ENCODE data around the gene ITSN1. TPM values are rescaled to one million over a fixed set of nuclear protein-coding genes. Genes with fewer than 3 reads are reported as not detected.

Gene ITSN1
- total RNA-seq: 42.5 TPM
- polyA plus RNA-seq (ENCODE audit: insufficient read depth, low read depth, low replicate concordance): 8.1 TPM
- long read RNA-seq, donor 1: 0 reads
- long read RNA-seq, donor 2, partial matches to known transcripts: 293 of 816 reads
- long read RNA-seq, donor 2, other reads (novel, unspliced or antisense): 521 of 816 reads
- long read RNA-seq, donor 3, full-length matches to known transcripts: 2 of 2 reads
- long read RNA-seq, donor 3, partial matches to known transcripts: 0 of 2 reads
- long read RNA-seq, donor 3, other reads (novel, unspliced or antisense): 0 of 2 reads
- long read RNA-seq, donor 4, full-length matches to known transcripts: 2 of 634 reads
- long read RNA-seq, donor 4, partial matches to known transcripts: 618 of 634 reads
- long read RNA-seq, donor 4, other reads (novel, unspliced or antisense): 14 of 634 reads
- long read RNA-seq, donor 5: 0 reads
- long read RNA-seq, donor 6, partial matches to known transcripts: 1,298 of 2,412 reads
- long read RNA-seq, donor 6, other reads (novel, unspliced or antisense): 1,114 of 2,412 reads
- long read RNA-seq, donor 7, full-length matches to known transcripts: 1 of 24 reads
- long read RNA-seq, donor 7, partial matches to known transcripts: 15 of 24 reads
- long read RNA-seq, donor 7, other reads (novel, unspliced or antisense): 8 of 24 reads
- long read RNA-seq, donor 8, partial matches to known transcripts: 0 of 1 reads
- long read RNA-seq, donor 8, other reads (novel, unspliced or antisense): 0 of 1 reads
- long read RNA-seq, donor 9: 0 reads
- long read RNA-seq, donor 10, partial matches to known transcripts: 0 of 2 reads
- long read RNA-seq, donor 10, other reads (novel, unspliced or antisense): 0 of 2 reads

- no peak for TF ChIP-seq CTCF (IDR thresholded peaks at IDR 0.05; ENCODE audit: borderline replicate concordance, extremely low read depth, insufficient read depth)
- H3K4me3 ChIP-seq (ENCODE audit: low read length in 3 of 3): peak within 1 kb of the TSS; percentile 80 to 91 (median 88)
- no peaks in the 10 kb centered on the region for H3K27me3 ChIP-seq (ENCODE audit: control insufficient read depth, insufficient read depth, low read length)
- FAIRE-seq (peak; percentile 92), DNase-seq (peak; percentile 100)
- peak within 1 kb of the TSS; percentile 38 to 94 (median 88) for H3K9ac ChIP-seq (ENCODE audit: low read length in 3 of 3)
- intact Hi-C loops (cut with DNase I): no loop called here
- H3K4me1 ChIP-seq (ENCODE audit: control insufficient read depth in 2 of 3, insufficient read depth in 2 of 3, low read depth in 1 of 3, low read length in 3 of 3): peaks cover 2 to 6% (median 2%) of the 10 kb centered on the region in 3 donors
- H3K27ac ChIP-seq (ENCODE audit: low read depth in 2 of 2, low read length in 2 of 2): peak within 1 kb of the TSS; percentile 88 to 90
- H3K9me3 ChIP-seq (ENCODE audit: control insufficient read depth in 2 of 3, insufficient read depth in 1 of 3, low read length in 3 of 3): no peaks in the 10 kb centered on the region
- H3K36me3 ChIP-seq (ENCODE audit: control insufficient read depth in 2 of 3, insufficient read depth in 3 of 3, low read length in 3 of 3): no peaks in the 10 kb centered on the region
Measured at GRCh38 chr21:33642027-33642895, at the start of gene ITSN1. Gene ITSN1 (plus strand): TSS chr21:33642501. CDS start chr21:33718829, 76,328 bp downstream.

GRCh38 chr21:33598051-33598450 lies 44.2 kb upstream of the ITSN1 start:
- H3K36me3 ChIP-seq (ENCODE audit: control insufficient read depth in 2 of 3, insufficient read depth in 3 of 3, low read length in 3 of 3): peaks cover 10 to 33% (median 11%) of the 10 kb centered on the region in 3 donors
- intact Hi-C loops (cut with DNase I): no loop called here
- H3K4me1 ChIP-seq (ENCODE audit: control insufficient read depth in 2 of 3, insufficient read depth in 2 of 3, low read depth in 1 of 3, low read length in 3 of 3): no peaks in the 10 kb centered on the region
- TF ChIP-seq CTCF (IDR thresholded peaks at IDR 0.05; ENCODE audit: borderline replicate concordance, extremely low read depth, insufficient read depth): no peak
- no peak for DNase-seq
- no peak overlapping the region for H3K9ac ChIP-seq (ENCODE audit: low read length in 3 of 3)
- no peak for FAIRE-seq
- no peaks in the 10 kb centered on the region for H3K27me3 ChIP-seq (ENCODE audit: control insufficient read depth, insufficient read depth, low read length)
- H3K9me3 ChIP-seq (ENCODE audit: control insufficient read depth in 2 of 3, insufficient read depth in 1 of 3, low read length in 3 of 3): no peaks in the 10 kb centered on the region
- no peak overlapping the region for H3K27ac ChIP-seq (ENCODE audit: low read depth in 2 of 2, low read length in 2 of 2)
- no peak overlapping the region for H3K4me3 ChIP-seq (ENCODE audit: low read length in 3 of 3)

GRCh38 chr21:33608559-33608958 lies 33.7 kb upstream of the ITSN1 start:
- DNase-seq (no peak), FAIRE-seq (no peak)
- intact Hi-C loops (cut with DNase I): no loop called here
- TF ChIP-seq CTCF (IDR thresholded peaks at IDR 0.05; ENCODE audit: borderline replicate concordance, extremely low read depth, insufficient read depth): no peak
- Histone ChIP-seq H3K4me1 (ENCODE audit: control insufficient read depth in 2 of 3, insufficient read depth in 2 of 3, low read depth in 1 of 3, low read length in 3 of 3) (no peaks in the 10 kb centered on the region), H3K36me3 (ENCODE audit: control insufficient read depth in 2 of 3, insufficient read depth in 3 of 3, low read length in 3 of 3) (peaks cover 0 to 13% (median 8%) of the 10 kb centered on the region in 3 donors), H3K9me3 (ENCODE audit: control insufficient read depth in 2 of 3, insufficient read depth in 1 of 3, low read length in 3 of 3) (no peaks in the 10 kb centered on the region), H3K4me3 (ENCODE audit: low read length in 3 of 3) (no peak overlapping the region), H3K9ac (ENCODE audit: low read length in 3 of 3) (no peak overlapping the region), H3K27me3 (ENCODE audit: control insufficient read depth, insufficient read depth, low read length) (no peaks in the 10 kb centered on the region), H3K27ac (ENCODE audit: low read depth in 2 of 2, low read length in 2 of 2) (no peak overlapping the region)
